Stimulated activated CD4-positive, alpha-beta T cell treated with anti-CD3 and anti-CD28 coated beads, TNF-alpha, amount 100 ng/mL, for 24 hours (primary cell): Measurements from ENCODE around the gene SLC7A8.

ENCODE experiments used
- DNase-seq, 3 experiments: peaks; one replicate each; pipeline ENCODE4 v3.0.0-alpha.2; 2020; ENCODE audit warnings: low read depth in 3 of 3

The SLC7A8 gene

DNA sequence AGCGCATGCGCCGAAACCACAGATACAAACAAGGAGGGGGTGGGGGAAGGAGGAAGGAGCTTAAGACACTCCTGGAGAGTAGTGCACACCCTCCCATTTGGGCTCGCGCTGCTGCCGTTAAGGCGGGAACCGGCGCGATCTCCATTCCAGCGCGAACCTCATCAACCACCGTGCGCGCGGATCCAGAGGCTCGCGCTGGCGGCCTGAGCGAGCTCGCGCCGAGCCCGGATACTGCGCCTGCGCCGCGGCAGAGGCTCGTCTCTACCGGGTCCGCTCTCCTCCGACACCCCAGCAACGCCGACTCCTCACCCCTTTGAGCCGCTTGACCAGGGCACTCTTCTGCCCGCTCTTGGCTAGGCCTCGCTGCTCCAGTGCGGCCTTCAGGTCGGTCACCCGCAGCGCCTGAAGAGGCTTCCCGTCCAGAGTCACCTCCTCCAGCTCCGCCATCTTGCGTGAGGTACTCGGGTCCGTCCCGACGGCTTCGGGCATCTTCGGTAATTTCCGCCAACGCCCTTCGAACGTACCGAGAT is 88.7 kb downstream of the SLC7A8 start, which contains the start of gene ACIN1:
Gene ACIN1, minus strand, starts transcription at position 471 of the 530 bp plus-strand sequence. Its CDS starts 24 bp downstream, at position 447.
- peak; percentile 47 to 67 (median 49) for DNase-seq

GRCh38 chr14:23093991-23094665 is 89.3 kb downstream of the SLC7A8 start:
- no peak for DNase-seq

- no peak for DNase-seq
These were observed 89.9 kb downstream of the SLC7A8 start for GRCh38 chr14:23093526-23093925.

- DNase-seq: no peak
These were observed 90.4 kb downstream of the SLC7A8 start for GRCh38 chr14:23093104-23093503.

- DNase-seq: no peak
These were observed 91.9 kb downstream of the SLC7A8 start for GRCh38 chr14:23091294-23092225.

GRCh38 chr14:23090254-23090636 is 93.2 kb downstream of the SLC7A8 start:
- no peak for DNase-seq

DNA sequence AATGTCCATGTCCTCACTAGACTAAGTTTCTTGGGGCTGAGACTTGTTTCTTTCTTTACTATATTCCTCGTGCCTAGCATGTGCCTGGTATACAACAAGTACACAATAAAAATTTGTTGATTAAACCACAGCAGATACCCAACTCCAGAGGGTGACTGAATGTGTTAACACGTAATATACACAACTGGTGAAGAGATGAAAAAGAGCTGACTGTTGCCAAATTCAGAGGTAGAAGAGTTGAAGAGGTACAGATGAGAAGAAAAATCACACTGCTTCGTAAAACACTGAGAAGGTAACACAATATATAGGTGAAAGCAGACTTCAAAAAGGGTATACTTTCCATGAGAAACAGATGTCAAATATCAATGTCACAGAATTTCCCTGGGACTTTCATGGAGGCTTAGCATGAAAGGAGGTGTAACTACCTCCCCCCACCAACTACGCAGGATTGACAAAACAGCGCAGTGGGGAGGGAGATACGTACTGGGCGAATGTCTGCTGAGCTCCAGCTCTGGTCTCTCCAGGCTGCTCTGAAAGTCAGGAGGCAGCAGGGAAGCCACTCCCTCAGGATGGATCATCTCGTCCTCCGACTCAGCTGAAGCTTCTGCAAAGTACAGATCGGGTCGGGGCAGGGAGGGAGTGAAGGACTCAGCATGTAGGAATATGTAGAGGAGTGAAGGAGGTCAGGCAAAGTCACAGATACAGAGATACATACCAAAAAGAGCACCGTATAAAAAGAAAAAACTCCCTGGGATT is 93.8 kb downstream of the SLC7A8 start:
- no peak for DNase-seq

DNA sequence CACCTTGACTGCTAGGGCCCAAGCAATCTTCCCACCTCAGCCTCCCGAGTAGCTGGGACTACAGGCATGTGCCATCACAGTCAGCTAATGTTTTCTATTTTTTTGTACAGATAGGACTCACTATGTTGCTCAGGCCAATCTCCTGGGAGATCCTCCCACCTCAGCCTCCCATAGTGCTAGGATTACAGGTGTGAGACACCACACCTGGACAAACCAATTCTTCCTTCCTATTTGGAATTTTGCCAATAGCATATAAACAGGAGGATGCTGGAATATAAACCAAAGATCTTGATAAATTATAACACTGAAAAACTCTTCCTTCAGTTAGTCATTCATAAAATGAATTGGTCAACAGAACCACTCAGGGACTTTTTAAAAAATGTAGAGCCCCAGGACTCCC is 96.9 kb downstream of the SLC7A8 start:
- no peak for DNase-seq

DNA sequence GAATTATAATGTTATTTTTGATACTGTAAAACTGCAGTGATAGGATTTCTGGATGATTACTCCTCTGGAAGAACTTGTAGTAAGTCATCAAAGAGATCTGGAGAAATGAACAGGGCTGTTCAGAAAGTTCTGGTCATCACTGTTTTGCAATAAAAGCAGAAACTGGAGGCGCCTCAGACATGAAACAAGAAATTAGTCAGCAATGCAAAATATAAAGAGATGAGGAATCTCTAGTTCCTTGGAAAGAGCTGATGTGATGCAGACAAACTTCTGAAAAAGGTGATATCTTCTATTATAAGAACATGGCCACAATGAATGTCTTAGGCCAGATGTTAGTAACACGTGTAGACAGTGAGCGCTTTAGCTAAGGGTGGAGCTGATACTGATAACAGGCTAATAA is 98.0 kb downstream of the SLC7A8 start:
- no peak for DNase-seq

DNA sequence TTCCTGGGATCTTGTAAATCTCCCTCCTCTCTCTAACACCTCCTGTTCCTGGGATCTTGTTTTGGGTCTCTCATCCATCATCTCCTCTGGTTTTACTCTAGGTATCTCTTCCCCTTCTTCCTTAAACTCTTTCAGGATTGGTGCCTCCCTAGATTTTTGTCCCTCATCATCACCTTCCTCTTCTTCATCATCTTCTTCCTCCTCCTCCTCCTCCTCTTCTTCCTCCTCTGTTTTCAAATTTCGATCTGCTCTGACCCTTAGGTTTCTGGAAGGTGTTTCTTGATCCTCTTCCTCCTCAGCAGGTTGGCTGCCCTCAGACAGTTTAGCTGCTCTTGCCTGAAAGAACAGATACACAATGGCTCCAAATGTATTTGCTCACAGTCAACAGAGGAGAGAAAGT is 103.0 kb downstream of the SLC7A8 start:
- DNase-seq: no peak

DNA sequence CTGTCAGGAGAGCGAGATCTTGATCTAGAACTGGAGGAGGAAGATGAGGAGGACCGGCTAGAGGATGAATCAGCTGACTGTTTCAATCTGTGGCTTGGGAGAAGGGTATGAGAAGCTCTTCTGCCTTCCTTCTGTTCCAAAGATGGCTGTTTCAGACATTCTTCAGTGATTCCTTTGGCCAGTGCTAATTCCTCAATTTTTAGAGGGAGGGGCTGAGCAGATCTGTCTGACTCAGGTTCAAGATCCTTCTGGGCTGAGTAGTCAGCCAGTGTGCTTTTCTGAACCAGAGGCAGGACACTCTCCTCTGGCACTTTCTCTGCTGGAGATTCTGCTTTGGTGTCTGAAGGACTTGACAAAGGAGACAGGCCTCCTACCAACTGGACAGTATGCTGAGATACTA is 103.7 kb downstream of the SLC7A8 start:
- DNase-seq: no peak

GRCh38 chr14:23078692-23079116 is 104.8 kb downstream of the SLC7A8 start:
- DNase-seq: no peak

GRCh38 chr14:23077962-23078361 is 105.5 kb downstream of the SLC7A8 start:
- no peak for DNase-seq

DNA sequence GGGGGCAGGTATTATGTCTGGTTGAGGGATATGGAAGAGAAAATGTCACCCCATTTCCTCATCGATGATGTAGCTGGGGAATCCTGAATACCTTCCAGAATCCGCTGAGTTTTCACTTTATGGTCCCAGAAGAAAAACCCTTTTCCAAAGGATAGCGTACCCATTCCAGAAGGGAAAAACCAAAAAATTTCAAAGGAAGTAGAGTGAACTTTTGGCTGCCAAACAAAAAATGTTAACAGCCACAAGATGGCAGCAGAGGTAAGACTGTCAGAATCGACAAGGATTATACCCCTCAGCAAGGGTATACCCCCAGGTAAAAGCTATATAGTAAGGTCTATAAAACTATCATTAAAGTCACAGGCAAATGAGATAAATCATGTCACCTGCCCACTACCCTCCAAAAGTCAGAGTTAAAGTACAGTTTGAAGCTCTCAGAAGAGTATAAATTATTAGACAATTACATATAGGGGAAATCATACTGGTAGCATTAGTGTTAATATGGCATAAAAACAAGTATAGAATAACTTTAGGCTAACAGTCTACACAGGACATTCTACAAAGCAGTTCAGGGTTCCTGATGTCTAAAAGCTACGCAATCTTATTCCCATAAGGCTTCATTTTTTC is 106.6 kb downstream of the SLC7A8 start:
- DNase-seq: no peak
